B cell (primary cell): ENCODE results near the gene CDH13. TPM values are rescaled to one million over a fixed set of nuclear protein-coding genes. Genes with fewer than 3 reads are reported as not detected.

Source experiments
- ATAC-seq: fragments of 200-7000 bp; cut with Tn5 transposase; one replicate; pipeline ENCODE4 v1.10.0; 2021; ENCODE audit warnings: low read depth, mild to moderate bottlenecking, moderate number of reproducible peaks, moderate library complexity
- CTCF ChIA-PET: fragments of 350-600 bp; sonication (Branson Sonifier 250); formaldehyde crosslinking; loops from one replicate; lab custom pipeline; 2021; ENCODE audit warnings: antibody characterized with exemption, inconsistent platforms; lab: Charles Lee
- POLR2A ChIA-PET: fragments of 350-600 bp; sonication (Branson Sonifier 250); formaldehyde crosslinking; loops from one replicate; lab custom pipeline; 2021; ENCODE audit warnings: antibody characterized with exemption; lab: Charles Lee
- DNase-seq: peaks from one replicate; pipeline ENCODE4 v3.0.0; 2013
- H2AFZ ChIP-seq: 2 replicates; pipeline ENCODE4 v1.6.1; 2012; ENCODE audit warnings: mild to moderate bottlenecking, low read depth, low read length; ENCODE audit not compliant: insufficient read depth, poor library complexity, severe bottlenecking
- H3K27ac ChIP-seq, 2 donors: 1 replicate in 1 of 2; 2 replicates in 1 of 2; pipeline ENCODE4 v1.5.1; 2012 to 2013; ENCODE audit warnings: low read length in 2 of 2, mild to moderate bottlenecking in 2 of 2, moderate library complexity in 1 of 2
- H3K27me3 ChIP-seq, 4 experiments: fragments of 200-600 bp in 1 of 4; sonication (generic) in 1 of 4; replicated peaks in 1 of 4; 1 replicate in 2 of 4; 2 replicates in 2 of 4; pipeline versions ENCODE4 v1.6.1 to v1.7.0; 2013 to 2016; ENCODE audit warnings: low read length in 3 of 4, mild to moderate bottlenecking in 2 of 4, mixed read lengths in 1 of 4, moderate library complexity in 1 of 4; ENCODE audit not compliant: insufficient read depth in 4 of 4, control insufficient read depth in 3 of 4; ENCODE audit errors: control extremely low read depth in 1 of 4
- H3K36me3 ChIP-seq, 2 experiments: replicated peaks in 1 of 2; 1 replicate in 1 of 2; 2 replicates in 1 of 2; pipeline versions ENCODE4 v1.6.1 to v1.7.1; 2013; ENCODE audit warnings: low read length in 1 of 2; ENCODE audit not compliant: insufficient read depth in 2 of 2, control insufficient read depth in 1 of 2; ENCODE audit errors: control extremely low read depth in 1 of 2, extremely low read depth in 1 of 2
- H3K4me1 ChIP-seq, 2 donors: fragments of 200-600 bp in 1 of 2; sonication (generic) in 1 of 2; 1 replicate in 1 of 2; 2 replicates in 1 of 2; pipeline versions ENCODE4 v1.5.1 to v1.6.1; 2013 to 2017; ENCODE audit warnings: low read length in 2 of 2; ENCODE audit not compliant: control insufficient read depth in 2 of 2, insufficient read depth in 2 of 2
- H3K4me2 ChIP-seq: replicated peaks from 2 replicates; pipeline ENCODE3; 2012; ENCODE audit warnings: mild to moderate bottlenecking, low read depth, low read length; ENCODE audit not compliant: poor library complexity, severe bottlenecking
- H3K4me3 ChIP-seq, 5 experiments: fragments of 200-600 bp in 1 of 5; sonication (generic) in 1 of 5; 1 replicate in 3 of 5; 2 replicates in 2 of 5; pipeline versions ENCODE4 v1.5.1 to v1.7.0; 2011 to 2016; ENCODE audit warnings: low read length in 4 of 5, mild to moderate bottlenecking in 4 of 5, low read depth in 2 of 5, control low read depth in 1 of 5, moderate library complexity in 1 of 5; ENCODE audit not compliant: insufficient read depth in 1 of 5; ENCODE audit errors: control extremely low read depth in 1 of 5, extremely low read depth in 1 of 5
- H3K79me2 ChIP-seq: fragments of 200-600 bp; sonication (generic); one replicate; pipeline ENCODE4 v1.6.0; 2016; ENCODE audit warnings: low read length; ENCODE audit not compliant: control insufficient read depth, insufficient read depth
- H3K9ac ChIP-seq: fragments of 200-600 bp; sonication (generic); 2 replicates; pipeline ENCODE4 v1.6.1; 2017; ENCODE audit warnings: mild to moderate bottlenecking, low read length, moderate library complexity
- H3K9me3 ChIP-seq, 3 donors: one replicate each; pipeline versions ENCODE4 v1.6.1 to v1.7.1; 2013; ENCODE audit warnings: low read length in 2 of 3; ENCODE audit not compliant: control insufficient read depth in 2 of 3, insufficient read depth in 1 of 3; ENCODE audit errors: control extremely low read depth in 1 of 3
- H4K20me1 ChIP-seq: 2 replicates; pipeline ENCODE4 v1.6.0; 2012; ENCODE audit warnings: mild to moderate bottlenecking, low read length; ENCODE audit not compliant: insufficient read depth, control insufficient read depth, poor library complexity, severe bottlenecking
- H3K27ac Mint-ChIP-seq: one replicate; pipeline ENCODE4 v1.8.0; 2021; ENCODE audit warnings: mixed read lengths
- H3K27me3 Mint-ChIP-seq: one replicate; pipeline ENCODE4 v1.8.0; 2021; ENCODE audit warnings: mixed read lengths
- H3K4me1 Mint-ChIP-seq: one replicate; pipeline ENCODE4 v1.8.0; 2021; ENCODE audit warnings: mixed read lengths
- H3K4me3 Mint-ChIP-seq: one replicate; pipeline ENCODE4 v1.8.0; 2021; ENCODE audit warnings: mixed read lengths
- H3K9me3 Mint-ChIP-seq: one replicate; pipeline ENCODE4 v1.8.0; 2022; ENCODE audit warnings: mixed read lengths; ENCODE audit not compliant: insufficient read depth
- EZH2 ChIP-seq: IDR thresholded peaks from 2 replicates; pipeline ENCODE4 v1.6.1; 2012; ENCODE audit warnings: borderline replicate concordance, low read depth, mild to moderate bottlenecking, moderate library complexity, low read length; ENCODE audit not compliant: insufficient read depth, poor library complexity, severe bottlenecking
- WGBS: methylation state at CpG from one replicate; pipeline ENCODE4 v1.1.5; 2013; ENCODE audit warnings: missing lambda C conversion rate; ENCODE audit not compliant: insufficient coverage; 5-methylcytosine and 5-hydroxymethylcytosine counted together
- intact Hi-C: fragments of 100-400 bp; cut with micrococcal nuclease; formaldehyde crosslinking; loops from one replicate; pipeline ENCODE4 v1.10.0; 2022
- polyA plus RNA-seq: library from polyadenylated mRNA; depleted of rRNA; stranded (reverse); fragments of >200 nt; gene quantifications from 2 replicates; pipeline ENCODE4 v1.2.3, GENCODE V29; 2012
- total RNA-seq, 2 donors: library from RNA; stranded (reverse); fragments of 120-200 nt in 1 of 2; gene quantifications; 1 replicate in 1 of 2; 2 replicates in 1 of 2; pipeline versions ENCODE4 v1.2.3 to v1.2.4, GENCODE V29; 2013 to 2022
- TF ChIP-seq, protein P1 (sequence below): fragments of 200-600 bp; IDR thresholded peaks from one replicate; pipeline ENCODE4 v1.8.0; 2022; ENCODE audit warnings: antibody characterized with exemption, mild to moderate bottlenecking

CDH13 gene
- total and polyA plus RNA-seq, 2 donors (not counting 1 experiment from before 2014, with no cell fraction given), result not detected

DNA sequence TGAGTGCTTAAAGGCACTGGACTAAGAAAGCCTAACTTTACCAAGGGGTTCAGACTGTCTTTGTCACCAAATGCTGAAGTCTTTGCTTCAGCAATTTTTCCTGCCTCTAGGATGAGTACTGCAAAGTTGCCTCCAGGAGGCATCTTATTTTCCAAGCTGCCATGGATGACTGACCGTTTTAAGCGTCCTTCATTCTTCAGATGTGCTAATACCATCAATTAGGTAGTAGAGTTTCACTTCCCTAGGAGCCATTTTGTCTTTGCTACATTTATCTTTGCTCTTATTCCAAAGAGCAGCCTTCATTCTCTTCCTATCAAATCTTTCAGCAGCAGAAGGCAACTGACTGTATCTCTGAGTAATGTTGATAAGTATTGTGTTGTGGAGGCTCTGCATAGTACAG is 440.1 kb downstream of the CDH13 start:
- no peak overlapping the region for H3K27ac Mint-ChIP-seq
- no peaks in the 10 kb centered on the region for H3K79me2 ChIP-seq
- ChIA-PET CTCF (no interaction called here), POLR2A (no interaction called here)
- H3K9me3 ChIP-seq, result peaks cover 0 to 3% (median 0%) of the 10 kb centered on the region in 3 donors
- H3K4me1 Mint-ChIP-seq, result no peaks in the 10 kb centered on the region
- H3K36me3 ChIP-seq, result no peaks in the 10 kb centered on the region
- H3K9ac ChIP-seq, result no peak overlapping the region
- H3K4me3 Mint-ChIP-seq, result no peak overlapping the region
- H3K27me3 Mint-ChIP-seq, result peaks cover 3% of the 10 kb centered on the region
- ATAC-seq (no peak), DNase-seq (no peak)
- H3K9me3 Mint-ChIP-seq, result peaks cover 2% of the 10 kb centered on the region
- H4K20me1 ChIP-seq, result no peaks in the 10 kb centered on the region
- no peak overlapping the region for H3K4me2 ChIP-seq
- no peak overlapping the region for H2AFZ ChIP-seq
- intact Hi-C loops, result no loop called here
- 90% methylated on average over 2 of the region's 2 CpGs for WGBS
- TF ChIP-seq, protein P1, sequence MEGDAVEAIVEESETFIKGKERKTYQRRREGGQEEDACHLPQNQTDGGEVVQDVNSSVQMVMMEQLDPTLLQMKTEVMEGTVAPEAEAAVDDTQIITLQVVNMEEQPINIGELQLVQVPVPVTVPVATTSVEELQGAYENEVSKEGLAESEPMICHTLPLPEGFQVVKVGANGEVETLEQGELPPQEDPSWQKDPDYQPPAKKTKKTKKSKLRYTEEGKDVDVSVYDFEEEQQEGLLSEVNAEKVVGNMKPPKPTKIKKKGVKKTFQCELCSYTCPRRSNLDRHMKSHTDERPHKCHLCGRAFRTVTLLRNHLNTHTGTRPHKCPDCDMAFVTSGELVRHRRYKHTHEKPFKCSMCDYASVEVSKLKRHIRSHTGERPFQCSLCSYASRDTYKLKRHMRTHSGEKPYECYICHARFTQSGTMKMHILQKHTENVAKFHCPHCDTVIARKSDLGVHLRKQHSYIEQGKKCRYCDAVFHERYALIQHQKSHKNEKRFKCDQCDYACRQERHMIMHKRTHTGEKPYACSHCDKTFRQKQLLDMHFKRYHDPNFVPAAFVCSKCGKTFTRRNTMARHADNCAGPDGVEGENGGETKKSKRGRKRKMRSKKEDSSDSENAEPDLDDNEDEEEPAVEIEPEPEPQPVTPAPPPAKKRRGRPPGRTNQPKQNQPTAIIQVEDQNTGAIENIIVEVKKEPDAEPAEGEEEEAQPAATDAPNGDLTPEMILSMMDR, result no peak
- TF ChIP-seq EZH2, result no peak
- H3K4me3 ChIP-seq, result no peak overlapping the region
- H3K27ac ChIP-seq, result no peak overlapping the region
- H3K4me1 ChIP-seq, result no peaks in the 10 kb centered on the region
- H3K27me3 ChIP-seq, result peaks cover 0 to 3% (median 0%) of the 10 kb centered on the region in 4 experiments

DNA sequence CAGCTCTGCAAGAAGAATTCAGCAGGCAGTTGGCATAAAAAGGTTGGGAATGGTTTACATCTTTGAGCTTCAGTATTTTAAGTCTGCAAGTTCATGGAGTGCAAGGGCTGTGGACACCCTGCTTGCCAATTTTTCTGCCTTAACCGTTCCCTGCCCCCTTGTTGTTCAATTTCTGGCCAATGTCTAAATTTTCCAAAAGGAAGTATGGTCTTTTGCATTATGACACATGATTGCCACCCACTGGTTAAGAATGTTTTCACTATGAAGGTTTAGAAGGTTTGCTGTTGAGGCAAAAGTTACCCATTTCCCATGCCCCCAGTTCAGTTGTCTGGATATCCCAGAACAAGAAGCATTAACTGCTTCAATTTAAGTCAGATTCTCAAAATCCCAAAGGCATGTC is 441.9 kb downstream of the CDH13 start:
- DNase-seq (no peak), ATAC-seq (no peak)
- WGBS, result 60% methylated on average over 1 of the region's 1 CpG
- intact Hi-C loops, result no loop called here
- no peak overlapping the region for H3K4me3 Mint-ChIP-seq
- CTCF ChIA-PET, result no interaction called here
- Histone ChIP-seq H3K27ac (no peak overlapping the region), H3K9me3 (peaks cover 0 to 3% (median 0%) of the 10 kb centered on the region in 3 donors), H3K9ac (no peak overlapping the region), H3K4me2 (no peak overlapping the region), H3K79me2 (no peaks in the 10 kb centered on the region), H3K4me1 (no peaks in the 10 kb centered on the region), H2AFZ (no peak overlapping the region), H3K27me3 (peaks cover 0 to 1% (median 0%) of the 10 kb centered on the region in 4 experiments), H4K20me1 (no peaks in the 10 kb centered on the region), H3K4me3 (no peak overlapping the region), H3K36me3 (no peaks in the 10 kb centered on the region)
- H3K4me1 Mint-ChIP-seq, result no peaks in the 10 kb centered on the region
- H3K9me3 Mint-ChIP-seq, result peaks cover 2% of the 10 kb centered on the region
- POLR2A ChIA-PET, result no interaction called here
- TF ChIP-seq, protein P1, result no peak
- TF ChIP-seq EZH2, result no peak
- no peak overlapping the region for H3K27ac Mint-ChIP-seq
- no peaks in the 10 kb centered on the region for H3K27me3 Mint-ChIP-seq
